ENCODE measurements around the gene PADI2.

PADI2 gene

DNA sequence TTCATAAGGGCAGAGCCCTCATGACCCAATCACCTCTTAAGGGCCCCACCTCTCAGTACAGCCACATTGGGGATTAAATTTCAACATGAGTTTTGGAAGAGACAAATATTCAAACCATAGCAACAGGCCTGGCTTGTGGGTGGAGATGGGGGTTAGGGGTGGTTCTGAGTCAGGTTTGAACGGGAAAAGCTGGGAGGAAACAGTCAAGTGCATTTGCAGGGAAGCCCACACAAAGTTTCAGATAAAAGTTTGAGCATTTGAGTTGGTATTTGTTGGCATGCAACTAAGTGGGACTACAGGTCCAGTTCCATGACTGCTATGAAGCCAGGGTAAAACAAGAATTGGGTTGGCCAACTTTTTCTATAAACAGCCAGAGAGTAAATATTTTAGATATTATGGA, 21.0 kb upstream of the PADI2 start:
- DNase-seq, result no peak

DNA sequence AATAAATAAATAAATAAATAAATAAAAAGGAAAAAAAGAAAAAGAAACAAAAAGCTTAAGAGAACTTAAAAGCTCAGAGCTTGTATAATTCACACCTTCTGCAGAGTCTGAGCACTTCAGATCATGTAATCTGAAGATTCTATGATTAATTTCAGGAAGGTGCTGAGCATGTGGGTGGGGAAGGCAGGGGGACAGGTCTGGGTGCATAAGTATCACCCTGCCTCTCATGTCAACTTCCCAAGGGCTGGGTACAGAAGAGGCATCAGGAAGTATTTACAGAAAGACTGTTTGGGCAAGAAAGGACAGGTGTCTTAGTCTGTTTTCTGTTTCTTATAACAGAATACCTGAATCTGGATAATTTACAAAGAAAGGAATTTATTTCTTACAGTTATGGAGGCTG, 20.4 kb upstream of the PADI2 start:
- DNase-seq, result no peak

DNA sequence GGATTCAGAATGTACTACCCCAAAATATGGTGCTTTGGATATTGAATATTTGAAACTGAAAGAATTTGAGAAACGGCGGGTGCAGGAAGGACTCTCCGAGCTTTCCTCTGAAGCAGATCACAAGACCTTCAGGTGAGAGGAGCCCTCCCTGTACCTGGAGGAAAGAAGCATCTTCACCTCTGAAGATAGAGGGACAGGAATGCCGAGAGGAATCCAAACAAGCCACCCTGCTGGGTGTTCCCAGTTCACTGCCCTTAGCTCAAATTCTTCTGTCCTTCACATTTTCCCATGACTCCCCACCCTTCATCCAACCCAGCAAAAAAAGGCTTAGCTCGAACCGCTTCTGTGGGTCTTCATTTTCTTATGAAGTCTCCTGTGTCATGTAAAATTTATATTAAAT, 18.2 kb upstream of the PADI2 start:
- DNase-seq, result no peak

- DNase-seq, result no peak
Observed at GRCh38 chr1:17136936-17137335, 17.7 kb upstream of the PADI2 start.

- DNase-seq, result no peak
Observed at GRCh38 chr1:17136145-17136544, 16.9 kb upstream of the PADI2 start.

DNA sequence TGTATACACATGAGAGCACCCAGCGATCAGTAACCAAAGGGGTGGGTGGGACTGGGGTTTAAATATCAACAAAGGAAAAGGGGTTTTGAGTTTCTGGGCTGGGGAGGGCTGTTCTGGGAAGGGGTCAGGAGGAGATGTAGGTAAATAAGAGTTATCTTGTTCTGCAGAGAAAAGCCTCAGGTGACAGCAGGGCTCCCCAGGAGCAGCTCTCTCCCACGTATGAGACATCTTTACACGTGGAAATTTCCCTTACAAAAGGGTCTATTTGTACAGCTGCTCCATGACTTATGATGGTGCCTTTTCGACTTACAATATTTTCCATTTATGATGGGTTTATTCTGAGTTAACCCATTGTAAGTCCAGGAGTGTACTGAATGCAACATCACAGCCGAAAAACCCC, 16.3 kb upstream of the PADI2 start:
- DNase-seq, result no peak

- no peak for DNase-seq
Observed at GRCh38 chr1:17134724-17135123, 15.5 kb upstream of the PADI2 start.

- DNase-seq, result no peak
Observed at GRCh38 chr1:17134034-17134433, 14.8 kb upstream of the PADI2 start.

DNA sequence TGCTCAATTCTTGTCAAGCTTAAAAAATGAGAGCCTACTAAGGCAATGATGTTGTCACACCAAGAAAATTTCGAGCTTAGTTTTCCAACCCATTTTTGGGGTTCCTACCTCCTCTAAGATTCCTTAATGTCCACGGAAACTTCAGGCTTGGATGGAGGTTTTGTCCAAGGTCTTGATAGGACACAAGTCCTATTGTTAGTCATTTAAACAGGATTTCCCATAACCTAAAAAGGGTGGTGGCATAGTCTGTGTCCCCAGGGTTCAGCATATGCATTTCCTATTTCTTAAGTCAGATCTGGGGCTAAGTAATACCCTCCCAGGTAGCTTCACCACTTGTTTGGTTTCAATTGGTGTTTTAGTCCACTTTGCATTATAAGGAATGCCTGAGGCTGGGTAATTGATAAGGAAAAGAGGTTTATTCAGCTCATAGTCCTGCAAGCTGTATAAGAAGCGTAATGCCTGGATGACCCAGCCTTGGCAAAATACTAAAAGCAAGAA, 10.9 kb upstream of the PADI2 start:
- DNase-seq, result no peak

DNA sequence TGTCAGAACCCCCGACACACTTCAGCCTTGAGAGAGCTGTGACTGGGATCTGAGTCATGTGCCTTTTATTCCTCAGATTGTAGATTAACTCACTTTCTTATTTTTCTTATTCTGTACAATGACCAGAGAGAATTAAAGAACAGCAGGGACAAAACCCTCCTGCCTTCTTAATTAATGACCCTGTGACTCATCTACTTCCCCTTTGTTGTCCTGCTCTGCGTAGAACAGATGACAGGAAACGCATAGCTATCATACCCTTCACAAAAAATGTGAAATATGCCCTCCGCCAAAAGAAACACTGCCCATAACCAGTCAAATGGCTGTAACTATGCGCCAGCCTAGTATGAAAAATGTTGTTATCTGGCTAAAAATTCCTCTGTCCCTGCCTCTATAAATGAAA, 9.1 kb upstream of the PADI2 start:
- no peak for DNase-seq

DNA sequence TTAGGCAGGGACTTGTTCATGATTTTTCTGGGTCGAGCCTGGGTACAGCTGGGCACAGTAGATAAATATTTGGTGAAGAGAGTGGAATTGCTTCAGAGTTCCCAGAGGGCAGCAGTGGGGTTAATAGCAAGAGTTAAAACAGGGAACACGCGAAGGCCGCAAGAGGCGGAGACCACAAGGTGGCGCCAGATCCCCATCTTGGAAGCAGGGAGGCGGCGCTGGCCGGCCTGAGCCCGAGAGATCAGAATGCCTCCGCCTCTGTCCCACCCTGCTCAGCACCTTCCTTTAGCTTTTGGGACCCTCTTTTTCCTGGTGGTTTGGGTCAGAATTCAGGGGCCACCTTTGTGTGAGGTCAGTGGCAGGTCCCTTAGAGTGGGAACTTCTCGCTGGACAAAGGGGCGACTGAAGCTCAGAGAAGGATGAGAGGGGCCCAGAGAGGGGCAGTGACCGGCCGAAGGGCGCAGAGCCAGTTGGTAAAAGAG, 6.5 kb upstream of the PADI2 start:
- DNase-seq, result peak in 49 of 51 donors; percentile 35 to 92 (median 72)

DNA sequence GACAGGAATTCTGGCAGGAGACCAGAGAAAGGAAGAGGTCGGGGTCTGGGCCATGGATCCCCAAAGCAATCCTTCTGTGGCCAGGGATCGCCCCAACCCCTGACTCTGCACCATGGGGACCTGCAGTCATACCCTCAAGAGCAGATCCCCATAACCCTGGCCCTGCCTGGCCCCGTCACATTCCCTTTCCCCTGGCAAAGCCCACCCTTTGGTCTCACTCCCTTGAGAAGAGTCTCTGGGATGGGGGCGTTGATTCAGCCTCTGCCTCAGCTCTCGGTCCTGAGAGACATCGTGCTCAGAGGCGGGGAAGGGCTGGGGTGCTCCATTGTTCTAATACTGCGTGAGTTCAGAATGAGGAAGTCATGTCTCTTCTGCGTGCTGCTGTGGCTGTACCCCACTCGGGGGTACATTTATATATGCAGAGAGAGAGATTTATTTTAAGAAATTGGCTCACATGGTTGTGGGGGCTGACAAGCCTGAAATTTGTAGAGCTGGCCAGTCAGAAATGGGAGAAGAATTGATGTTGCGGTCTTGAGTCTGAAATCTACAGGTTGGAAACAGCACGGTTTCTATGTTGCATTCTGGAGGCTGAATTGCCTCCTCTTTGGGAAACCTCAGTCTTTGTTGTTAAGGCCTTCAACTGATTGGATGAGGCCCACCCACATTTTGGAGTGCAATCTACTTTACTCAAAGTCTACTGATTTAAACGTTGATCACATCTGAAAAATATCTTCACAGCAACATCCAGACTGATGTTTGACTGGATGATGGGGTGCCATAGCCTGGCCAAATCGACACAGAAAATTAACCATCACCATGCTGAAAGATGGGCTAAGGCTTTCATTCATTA, 4.2 kb upstream of the PADI2 start:
- no peak for DNase-seq

DNA sequence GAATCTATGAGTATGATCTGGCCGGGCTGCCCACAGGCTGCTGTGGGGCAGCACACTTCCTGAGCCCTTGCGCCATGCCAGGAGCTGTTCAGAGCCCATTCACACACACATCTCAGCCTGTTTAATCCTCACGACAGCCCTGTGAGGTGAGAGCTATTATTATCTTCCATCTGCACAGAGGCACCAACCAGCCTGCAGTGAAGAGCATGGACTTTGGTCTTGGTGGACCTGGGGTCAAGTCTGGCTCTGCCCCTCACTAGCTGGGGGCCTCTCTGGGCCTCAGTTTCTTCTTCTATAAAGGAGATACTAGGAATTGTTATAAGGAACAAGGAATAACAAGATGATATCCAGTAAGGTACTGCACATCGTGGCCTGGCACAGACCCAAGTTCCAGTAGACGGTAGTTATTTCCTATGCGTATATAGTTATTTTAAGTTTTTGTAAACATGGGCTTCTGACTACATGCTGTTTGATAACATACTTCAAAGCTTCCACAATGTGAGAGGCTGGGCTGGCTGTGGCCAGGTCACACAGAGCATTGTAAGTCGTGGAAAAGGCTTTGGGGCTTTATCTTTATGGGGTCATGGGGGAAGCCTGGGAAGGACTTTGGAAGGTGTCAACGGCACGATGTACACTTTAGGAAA, 3.4 kb upstream of the PADI2 start:
- no peak for DNase-seq

DNA sequence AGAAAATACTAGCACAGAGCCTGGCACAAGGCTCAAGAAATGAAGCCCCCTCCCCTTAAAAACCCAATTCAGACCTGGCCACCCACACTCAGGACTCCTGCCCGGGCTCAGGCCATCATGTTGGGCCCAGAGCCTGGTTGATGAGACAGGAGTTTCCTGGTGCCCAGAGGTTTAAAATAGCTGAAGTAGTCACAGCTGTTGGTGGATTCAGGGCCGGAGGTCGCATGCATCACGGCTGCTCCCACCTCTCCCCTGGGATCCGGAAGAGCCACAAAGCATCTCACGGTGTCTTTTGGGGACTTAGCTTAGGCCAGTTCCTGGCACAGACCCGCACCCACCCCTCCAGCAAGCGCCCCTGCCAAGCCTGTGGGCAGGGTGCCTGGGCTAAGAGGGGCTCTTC, 2.6 kb upstream of the PADI2 start:
- DNase-seq, result no peak

DNA sequence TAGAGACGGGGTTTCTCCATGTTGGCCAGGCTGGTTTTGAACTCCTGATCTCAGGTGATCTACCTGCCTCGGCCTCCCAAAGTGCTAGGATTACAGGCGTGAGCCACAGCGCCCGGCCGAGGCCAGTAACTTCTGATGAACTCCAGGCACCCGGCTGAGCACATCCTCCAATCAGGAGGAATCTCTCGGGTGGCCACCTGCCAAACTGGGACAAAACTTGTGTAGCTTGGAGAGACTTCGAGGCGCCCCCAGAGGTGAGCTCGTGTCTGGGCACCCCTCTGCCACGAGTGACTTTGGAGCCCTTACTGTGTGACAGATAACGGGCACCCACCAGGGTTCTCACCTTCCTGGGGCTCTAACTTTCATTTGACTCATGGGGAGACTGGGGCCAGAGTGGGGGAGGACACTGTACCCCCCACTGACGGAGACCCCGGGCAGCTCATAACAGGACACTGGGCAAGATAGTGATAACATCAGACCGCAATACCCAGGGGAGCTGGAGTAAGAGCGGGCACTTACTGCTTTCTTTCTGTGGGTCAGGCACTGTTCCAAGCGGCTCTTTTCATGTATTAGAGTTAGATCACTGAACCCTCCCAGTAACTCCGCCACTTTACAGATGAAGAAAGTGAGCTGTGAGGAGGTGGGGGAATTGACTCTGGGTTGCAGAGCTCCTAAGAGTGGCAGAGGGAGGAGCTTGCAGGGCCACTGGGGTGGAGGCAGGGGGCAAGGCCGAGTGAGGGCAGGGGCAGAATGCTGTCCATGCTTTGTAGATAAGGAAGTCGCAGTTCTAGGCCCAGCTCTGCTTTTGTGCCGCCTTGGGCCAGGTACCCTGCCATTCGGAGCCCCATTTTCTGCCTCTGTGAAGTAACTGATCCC, 1.9 kb upstream of the PADI2 start:
- DNase-seq, result peak in 1 of 51 donors; percentile 41

DNA sequence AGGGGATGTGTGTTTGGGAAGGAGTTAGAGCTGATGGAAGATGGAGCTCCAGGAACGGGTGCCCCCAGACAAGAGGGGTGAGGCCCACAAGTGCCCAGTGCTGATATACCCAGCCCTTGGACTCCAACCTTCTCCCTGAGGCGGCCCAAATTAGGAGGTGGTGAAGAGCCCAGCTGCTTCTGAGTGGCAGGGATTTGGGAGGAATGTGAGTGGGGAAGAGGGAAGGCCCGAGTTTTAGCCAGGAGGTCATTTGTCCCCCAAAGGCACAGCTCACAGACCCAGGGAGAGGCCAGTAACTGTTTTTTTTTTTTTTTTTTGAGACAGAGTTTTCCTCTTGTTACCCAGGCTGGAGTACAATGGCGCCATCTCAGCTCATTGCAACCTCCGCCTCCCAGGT, 1.2 kb upstream of the PADI2 start:
- no peak for DNase-seq

DNA sequence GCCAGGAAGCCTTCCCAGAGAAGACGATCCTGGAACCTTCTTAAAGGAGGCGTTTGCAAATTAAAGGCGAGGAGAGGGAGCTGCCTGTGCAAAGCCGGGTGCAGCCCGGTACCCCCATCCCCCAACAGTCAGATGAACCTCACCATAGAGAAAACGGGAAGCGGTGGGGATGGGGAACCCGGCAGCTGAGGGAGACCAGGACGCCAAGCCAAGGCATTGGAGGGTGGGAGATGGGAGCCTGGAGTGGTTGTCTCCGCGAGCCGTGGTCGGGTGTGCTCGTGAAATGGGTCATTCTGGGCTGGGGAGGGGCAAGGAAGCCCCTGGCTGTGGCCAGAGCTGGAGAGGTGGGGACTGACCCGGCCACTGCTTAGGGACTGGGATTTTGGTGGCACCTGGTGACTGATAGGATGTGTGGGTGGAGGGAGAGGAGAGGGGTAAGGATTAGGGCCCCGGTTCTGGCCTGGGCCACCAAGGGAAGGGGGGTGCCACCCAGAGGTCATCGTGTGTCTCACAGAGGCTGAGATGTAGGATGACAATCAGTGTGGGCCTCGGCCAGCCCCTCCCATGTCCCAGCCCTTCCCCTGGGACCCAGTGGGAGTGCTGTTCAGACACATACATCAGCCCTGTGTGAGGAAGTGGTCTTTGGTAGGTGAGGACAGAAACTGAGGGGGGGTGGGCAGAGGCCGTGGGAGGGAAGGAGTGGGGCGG, 676 bp upstream of the PADI2 start:
- peak in 6 of 51 donors; percentile 36 to 76 (median 50) for DNase-seq

GRCh38 chr1:17118706-17119075, 560 bp downstream of the PADI2 start:
- peak in 1 of 51 donors; percentile 62 for DNase-seq

DNA sequence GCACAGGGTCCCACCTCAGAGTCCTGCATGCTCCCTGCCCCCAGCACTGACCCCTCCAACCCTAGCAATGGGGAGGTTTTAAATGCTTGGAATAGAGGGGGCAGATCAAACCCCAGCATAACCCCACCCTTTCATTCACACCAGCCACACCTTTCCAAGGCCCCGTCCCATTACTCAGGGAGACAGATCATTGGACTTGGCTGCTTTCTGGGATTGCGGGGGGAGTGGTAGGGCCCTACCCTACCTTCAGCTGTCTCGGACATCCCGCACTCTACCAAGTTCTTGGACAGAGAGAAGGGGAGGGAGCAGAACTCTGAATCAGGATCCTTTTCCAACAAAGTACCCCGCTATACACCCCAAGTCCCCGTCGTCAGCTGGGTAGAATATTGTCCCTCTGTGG, 983 bp downstream of the PADI2 start:
- no peak for DNase-seq

GRCh38 chr1:17117451-17118265, 1.6 kb downstream of the PADI2 start:
- peak in 11 of 51 donors; percentile 14 to 48 (median 36) for DNase-seq

Measured in hypothalamus (tissue), 51 donors.